Measurements from ENCODE around the gene NXPE3.

Gene NXPE3

GRCh38 chr3:101829437-101829830, 50.4 kb downstream of the NXPE3 start:
- DNase-seq = no peak

GRCh38 chr3:101829874-101830273, 50.9 kb downstream of the NXPE3 start:
- DNase-seq = no peak

DNA sequence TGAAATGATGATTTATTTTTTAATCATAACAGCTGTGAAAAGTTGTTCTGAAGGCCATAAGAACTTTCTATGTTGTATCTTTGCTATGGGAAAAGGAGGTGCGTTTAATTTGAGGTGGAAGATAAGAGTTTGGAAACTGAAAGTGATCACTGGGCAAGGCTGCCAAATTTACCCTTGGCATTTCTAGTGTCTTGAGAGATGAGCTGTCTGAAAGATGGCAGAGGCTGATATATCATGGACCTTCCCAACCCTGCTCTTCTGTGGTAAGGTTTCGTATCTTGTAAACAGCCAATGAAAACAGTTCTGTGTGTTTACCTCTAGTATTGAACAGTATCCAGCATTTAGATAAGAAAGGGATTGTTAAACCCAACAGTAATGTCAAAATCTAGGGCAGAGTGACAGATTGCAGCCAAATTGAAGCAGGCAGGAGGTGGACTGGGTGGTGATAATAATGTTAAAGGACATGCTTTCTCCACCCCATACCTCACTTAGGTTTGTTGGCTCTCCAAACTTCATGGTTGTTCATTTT, 54.5 kb downstream of the NXPE3 start:
- DNase-seq = no peak

DNA sequence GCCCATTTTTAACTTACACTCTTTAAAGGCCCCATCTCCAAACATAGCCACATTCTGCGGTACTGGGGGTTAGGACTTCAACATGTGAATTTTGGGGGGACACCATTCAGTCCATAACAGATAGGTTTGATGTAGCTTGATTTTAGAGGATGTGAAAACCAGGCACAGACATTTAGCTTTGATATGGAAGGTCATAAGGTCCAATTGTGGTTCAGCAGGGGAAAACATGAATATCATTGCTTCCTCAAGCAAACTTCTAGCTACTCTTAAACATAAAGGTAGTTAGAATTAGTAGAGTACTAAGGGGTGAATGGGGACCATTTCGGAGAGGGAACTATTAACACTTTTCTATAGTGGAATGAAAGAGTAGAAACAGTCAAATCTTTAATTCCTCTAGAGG, 56.7 kb downstream of the NXPE3 start:
- DNase-seq = no peak

- no peak for DNase-seq
Measured at GRCh38 chr3:101836160-101836559, 57.1 kb downstream of the NXPE3 start.

- DNase-seq = no peak
Measured at GRCh38 chr3:101836652-101837598, 57.9 kb downstream of the NXPE3 start.

DNA sequence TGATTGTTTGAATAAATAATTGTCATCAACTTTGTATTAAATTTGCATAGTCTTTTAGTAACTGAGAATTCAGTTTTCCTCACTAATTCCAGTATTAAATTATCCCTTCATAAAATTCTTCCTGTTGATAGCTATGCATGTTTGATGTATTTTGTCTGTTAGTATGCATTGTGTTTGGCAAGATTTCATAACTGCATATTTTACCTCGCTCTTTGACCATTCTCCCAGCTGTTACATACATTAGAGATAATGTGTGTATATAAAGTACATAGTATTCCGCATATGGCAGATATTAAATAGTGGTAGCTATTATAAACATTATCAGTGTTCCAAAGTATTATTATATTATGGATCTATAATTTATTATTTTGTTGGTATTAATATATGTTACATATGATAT, 59.7 kb downstream of the NXPE3 start:
- no peak for DNase-seq

- no peak for DNase-seq
Measured at GRCh38 chr3:101840066-101840465, 61.1 kb downstream of the NXPE3 start.

- no peak for DNase-seq
Measured at GRCh38 chr3:101842245-101842934, 63.4 kb downstream of the NXPE3 start.

DNA sequence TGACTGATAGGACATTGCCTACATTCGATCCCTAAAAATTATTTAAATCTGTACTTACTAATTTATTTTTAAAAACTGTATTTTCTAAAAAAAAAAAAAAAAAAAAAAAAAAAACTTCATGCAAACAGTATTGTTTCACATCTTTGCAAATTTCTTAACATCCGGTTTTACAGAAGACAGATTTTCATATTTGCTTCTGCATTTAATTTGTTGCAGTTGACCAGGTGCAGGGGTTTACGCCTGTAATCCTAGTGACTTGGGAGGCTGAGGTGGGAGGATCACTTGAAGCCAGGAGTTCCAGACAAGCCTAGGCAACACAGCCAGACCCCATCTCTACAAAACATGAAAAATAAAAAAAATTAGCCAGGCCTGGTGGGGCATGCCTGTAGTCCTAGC, 63.9 kb downstream of the NXPE3 start:
- no peak for DNase-seq

DNA sequence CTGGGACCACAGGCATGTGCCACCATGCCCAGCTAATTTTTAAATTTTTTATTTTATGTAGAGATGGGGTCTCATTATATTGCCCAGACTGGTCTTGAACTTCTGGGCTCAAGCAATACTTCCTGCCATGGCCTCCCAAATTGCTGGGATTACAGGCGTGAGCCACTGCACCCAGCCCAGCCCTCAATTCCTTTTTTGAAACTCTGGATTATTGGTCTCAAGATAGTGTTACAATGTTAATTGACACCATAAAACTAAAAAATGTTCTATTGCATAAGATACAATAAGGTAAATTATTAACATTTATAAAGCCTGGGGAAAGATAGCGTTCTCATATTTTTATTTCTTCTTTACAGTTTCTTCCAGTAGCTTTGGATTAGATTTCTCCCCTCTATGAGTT, 66.4 kb downstream of the NXPE3 start:
- no peak for DNase-seq

- no peak for DNase-seq
Measured at GRCh38 chr3:101846709-101847108, 67.7 kb downstream of the NXPE3 start.

DNA sequence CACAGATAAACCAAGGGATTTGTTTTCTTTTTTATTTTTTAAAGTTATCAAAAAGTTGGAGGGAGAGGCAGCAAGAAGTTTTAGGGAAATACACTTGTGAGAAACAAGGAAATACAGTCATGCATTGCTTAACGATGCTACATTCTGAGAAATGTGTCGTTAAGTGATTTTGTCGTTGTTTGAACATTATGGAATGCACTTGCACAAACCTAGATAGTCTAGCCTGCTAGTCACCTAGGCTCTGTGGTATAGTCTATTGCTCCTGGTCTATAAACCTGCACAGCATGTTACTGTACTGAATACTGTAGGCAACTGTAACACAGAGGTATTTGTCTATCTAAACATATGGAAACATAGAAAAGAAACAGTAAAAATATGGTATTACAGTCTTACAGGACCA, 68.3 kb downstream of the NXPE3 start:
- no peak for DNase-seq

DNA sequence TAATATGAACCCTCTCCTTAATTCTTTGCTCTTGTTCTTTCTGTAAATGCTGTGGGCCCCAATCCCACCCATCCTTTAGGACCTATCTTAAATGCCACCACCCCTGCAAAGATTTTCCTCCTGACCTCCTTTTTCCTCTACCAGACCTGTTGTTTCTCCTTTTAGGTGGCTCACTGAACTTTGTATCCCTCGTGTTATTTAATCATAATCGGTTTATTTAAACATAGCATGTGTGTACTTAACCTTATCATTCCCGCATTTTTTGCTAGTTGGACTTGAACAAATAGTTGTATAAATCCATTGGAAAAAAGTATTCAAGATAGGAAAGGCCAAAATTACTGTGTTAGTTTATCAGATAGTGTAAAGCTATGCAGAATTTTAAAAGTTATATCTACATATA, 69.3 kb downstream of the NXPE3 start:
- DNase-seq = no peak

- DNase-seq = peak; percentile 63
Measured at GRCh38 chr3:101848754-101849713, 70.0 kb downstream of the NXPE3 start, which contains the start of gene NFKBIZ. TSS of gene NFKBIZ (plus strand) at chr3:101849514. CDS start at chr3:101849629, 115 bp downstream.

DNA sequence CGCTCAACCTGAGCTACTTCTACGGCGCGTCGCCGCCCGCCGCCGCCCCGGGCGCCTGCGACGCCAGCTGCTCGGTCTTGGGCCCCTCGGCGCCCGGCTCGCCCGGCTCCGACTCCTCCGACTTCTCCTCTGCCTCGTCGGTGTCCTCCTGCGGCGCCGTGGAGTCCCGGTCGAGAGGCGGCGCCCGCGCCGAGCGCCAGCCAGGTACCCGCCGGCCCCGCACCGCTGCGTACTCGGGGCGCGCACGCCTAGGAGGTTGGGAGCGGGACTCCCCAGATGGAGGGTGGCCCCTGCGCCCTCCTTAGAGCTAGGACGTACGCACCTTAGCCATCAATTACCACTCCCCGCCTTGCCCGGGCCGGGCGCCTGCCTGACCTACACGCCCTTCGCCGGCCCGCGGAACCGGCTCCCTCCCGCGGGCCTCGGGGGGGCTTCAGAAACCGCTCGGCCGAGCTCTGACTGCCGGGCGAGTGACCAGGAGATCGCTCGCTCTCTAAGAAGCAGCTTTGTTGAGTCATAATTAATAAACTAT, 70.8 kb downstream of the NXPE3 start:
- no peak for DNase-seq

GRCh38 chr3:101850246-101851051, 71.4 kb downstream of the NXPE3 start:
- no peak for DNase-seq

DNA sequence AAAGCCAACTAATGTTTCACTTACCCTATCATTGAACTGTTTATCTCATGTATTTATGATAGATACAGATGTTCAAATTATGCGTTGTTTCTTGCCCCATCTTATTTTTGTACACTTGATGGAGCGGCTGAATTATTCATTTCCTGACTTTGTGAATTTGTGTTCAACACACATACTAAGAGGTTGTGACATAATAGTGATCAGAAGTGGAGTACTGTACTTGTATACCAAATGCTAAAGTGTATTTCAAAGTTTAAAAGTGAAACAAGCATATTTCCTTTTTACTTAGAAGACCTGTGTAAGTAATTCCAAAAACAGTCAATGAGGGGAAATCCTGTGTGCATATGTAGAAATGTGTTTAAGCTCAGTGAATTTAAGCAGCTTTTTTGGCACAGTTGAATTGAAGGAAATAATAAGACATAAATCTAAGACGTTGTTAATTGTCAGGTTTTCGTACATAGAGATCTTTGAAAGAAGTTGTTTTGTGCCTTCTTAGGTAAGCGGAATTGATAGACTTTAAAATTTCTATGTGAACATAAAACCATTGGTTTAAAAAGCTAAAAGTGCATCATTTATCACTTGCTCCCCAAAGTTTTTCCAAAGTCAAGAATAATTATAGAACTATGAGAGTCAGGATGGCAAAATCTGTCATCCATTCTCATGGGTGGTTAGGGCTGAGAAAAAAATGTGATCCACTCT, 72.2 kb downstream of the NXPE3 start:
- DNase-seq = no peak

DNA sequence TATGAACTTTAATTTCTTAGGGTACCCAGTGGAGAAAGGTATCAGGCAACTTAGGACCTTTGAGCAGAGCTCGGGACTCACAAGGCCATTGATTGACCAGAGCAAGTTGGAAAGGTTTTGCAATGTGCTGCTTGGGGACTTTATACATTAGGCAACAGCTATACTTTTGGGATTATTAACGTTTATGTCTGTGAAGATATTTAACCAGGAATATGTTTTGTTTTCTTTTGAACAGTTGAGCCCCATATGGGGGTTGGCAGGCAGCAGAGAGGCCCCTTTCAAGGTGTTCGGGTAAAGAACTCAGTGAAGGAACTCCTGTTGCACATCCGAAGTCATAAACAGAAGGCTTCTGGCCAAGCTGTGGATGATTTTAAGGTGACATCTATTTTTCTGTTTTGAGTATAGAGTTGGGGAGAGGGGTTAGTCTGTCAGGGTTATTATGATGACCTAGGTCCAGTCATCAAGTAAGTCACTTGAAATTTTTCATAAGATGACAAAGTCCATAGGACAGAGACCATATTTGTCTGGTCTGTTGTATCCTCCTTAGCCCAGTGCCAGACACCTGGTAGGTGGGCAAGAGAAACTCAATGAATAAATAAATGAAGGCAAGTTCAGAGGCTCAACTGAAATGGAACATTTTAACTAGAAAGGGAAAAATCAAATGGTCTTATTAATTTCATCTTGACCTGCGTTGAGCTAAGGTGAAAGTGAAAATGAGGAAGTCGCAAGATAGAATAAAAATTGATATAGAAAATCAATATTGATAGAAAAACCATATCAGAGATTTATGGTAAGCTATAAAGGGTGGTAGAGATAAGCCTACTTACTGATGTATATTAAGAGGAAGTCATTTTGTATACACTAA, 73.1 kb downstream of the NXPE3 start:
- DNase-seq = no peak
